GM18873 (cell line): ENCODE results near the gene STPG4.

Experiments used
- ATAC-seq: cut with Tn5 transposase; IDR thresholded peaks from one replicate; pipeline ENCODE4 v1.9.1; 2021; ENCODE audit warnings: mild to moderate bottlenecking, moderate library complexity, moderate number of reproducible peaks; ENCODE audit not compliant: unreplicated experiment, low FRiP score

The STPG4 gene

DNA sequence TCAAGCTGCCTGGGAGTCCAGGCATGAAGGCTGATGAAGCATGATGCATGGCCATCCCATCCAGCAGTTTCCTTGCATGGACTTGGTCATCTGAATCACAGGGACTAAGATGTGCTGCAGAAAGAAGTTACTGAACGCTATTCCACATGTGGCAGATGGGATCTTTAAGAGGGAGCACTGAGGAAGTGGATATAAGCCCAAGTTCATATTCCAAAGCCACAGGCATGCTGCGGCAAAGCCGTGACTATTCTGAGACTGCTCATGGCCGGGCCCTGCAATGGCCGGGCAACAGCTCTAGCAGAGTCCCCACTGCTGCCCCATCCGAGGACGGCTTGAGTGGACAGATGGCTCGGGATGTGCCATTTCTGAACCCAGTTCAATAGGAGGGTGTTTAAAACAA, 61.5 kb downstream of the STPG4 start:
- no peak for ATAC-seq

DNA sequence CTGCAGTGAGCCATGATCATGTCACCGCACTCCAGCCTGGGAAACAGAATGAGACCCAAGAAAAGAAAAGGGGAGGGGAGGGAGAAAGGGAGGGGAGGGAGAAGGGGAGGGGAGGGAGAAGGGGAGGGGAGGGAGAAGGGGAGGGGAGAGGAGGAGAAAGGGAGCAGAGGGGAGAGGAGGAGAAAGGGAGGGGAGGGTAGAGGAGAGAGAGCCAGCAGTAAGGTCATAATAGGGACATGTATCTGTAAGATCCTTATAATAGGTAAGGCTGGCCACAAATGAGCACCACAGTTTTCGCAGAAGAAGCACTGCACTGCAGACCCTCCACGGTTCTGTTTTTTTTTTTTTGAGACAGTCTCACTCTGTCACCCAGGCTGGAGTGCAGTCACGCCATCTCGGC, 62.6 kb downstream of the STPG4 start:
- no peak for ATAC-seq

- no peak for ATAC-seq
Measured at GRCh38 chr2:47091118-47091517, 64.0 kb downstream of the STPG4 start.

- no peak for ATAC-seq
Measured at GRCh38 chr2:47089083-47089464, 66.0 kb downstream of the STPG4 start.

DNA sequence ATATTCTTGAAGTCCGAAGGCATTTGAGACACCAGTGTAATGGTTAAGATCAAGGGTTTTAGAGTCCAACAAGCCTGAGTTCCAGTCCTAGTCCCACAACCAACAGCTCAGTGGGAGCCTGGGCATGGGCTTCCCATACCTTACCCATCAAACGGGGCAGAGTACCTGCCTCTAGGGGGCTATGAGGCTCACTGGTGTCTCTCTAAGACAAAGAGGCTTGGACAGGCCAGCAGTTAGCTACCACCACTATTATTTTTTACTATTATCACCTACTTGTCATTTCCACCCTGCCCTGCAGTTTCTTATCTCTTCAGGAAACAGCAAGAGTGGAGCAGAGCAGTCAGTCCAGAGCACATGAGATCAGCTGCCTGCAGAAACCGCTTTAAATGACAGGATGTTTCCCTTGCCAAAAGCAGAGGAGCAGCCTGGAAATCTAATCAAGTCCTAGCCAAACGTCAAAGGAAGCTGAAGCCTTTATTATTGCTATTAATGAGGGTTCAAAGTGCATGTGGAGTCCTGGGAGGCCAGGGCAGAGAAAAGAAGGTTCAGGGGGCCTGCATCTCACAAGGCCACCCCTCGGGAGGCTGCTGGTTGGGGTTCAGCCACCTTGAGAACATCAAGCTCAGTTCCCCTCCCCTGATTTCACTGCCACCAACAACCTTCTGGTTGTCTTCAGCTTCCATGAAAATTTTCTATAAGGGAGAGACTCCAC, 66.6 kb downstream of the STPG4 start:
- no peak for ATAC-seq

DNA sequence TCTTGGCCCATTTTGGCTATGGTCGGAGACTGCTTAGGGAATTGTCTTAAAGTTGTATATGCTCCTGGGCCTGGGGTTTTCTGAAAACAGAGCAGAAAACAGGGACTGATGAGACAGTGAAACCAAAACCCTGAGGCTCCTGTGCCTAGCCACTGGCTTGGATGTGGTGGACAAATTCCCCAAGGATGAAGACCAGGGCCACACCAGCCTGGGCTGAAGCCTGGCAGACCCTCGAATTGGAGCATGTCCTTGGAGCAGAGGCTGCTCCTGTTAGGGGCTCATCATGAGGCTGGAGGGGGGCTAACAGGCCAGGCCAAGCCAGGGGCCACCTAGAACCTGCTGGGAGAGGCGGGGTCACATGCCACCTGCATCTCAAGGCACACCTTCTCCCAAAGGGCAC, 68.1 kb downstream of the STPG4 start:
- no peak for ATAC-seq

- ATAC-seq = no peak
Measured at GRCh38 chr2:47086571-47086970, 68.5 kb downstream of the STPG4 start.

- ATAC-seq = no peak
Measured at GRCh38 chr2:47086054-47086471, 69.0 kb downstream of the STPG4 start.

GRCh38 chr2:47083886-47084687, 71.0 kb downstream of the STPG4 start:
- ATAC-seq = no peak

DNA sequence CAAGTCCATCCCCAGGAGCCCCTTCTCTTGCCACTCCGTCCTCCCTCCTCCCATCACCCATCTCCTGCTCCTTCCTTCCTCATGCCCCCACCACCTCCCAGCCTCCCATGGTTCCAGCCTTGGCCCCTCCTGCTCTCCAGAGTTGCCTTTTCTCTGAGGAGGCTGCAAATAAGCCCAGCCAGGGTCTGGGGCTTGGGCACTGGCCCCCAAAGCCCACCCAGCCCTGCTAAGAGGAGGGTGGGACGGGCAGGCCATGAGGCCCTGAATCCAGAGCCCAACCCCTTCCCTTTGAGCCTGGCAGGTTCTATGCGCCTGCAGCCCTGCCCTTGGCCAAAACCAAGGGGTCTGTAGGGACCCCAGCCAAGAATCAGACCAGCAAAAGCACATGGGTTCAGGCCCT, 71.6 kb downstream of the STPG4 start:
- no peak for ATAC-seq

- no peak for ATAC-seq
Measured at GRCh38 chr2:47083005-47083404, 72.1 kb downstream of the STPG4 start.

DNA sequence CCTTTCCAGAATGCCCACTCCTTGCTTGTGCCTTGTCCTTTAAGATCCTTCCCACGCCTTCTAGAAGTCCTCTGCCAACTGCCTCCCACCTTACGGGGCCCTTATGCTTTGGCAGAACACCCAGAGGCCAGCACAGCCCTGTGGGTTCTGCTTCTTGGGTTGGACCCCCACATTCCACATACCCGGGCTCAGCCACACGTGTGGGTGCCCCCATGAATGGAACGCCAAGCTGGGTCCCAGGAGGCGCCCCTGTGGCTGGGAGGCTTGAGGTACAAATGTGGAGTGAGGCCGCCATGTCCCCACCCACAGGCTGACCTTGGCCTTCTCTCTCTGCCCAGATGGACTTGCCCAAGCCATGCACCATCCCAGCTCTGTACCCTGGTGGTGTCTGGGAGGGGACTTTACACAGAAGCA, 74.2 kb downstream of the STPG4 start:
- ATAC-seq = no peak

GRCh38 chr2:47079515-47080412, 75.3 kb downstream of the STPG4 start:
- no peak for ATAC-seq

- no peak for ATAC-seq
Measured at GRCh38 chr2:47078541-47079482, 76.3 kb downstream of the STPG4 start.

GRCh38 chr2:47077442-47078117, 77.5 kb downstream of the STPG4 start:
- no peak for ATAC-seq

GRCh38 chr2:47076586-47077441, 78.3 kb downstream of the STPG4 start:
- ATAC-seq = no peak

GRCh38 chr2:47076126-47076506, 79.0 kb downstream of the STPG4 start:
- ATAC-seq = no peak

- no peak for ATAC-seq
Measured at GRCh38 chr2:47075361-47076125, 79.6 kb downstream of the STPG4 start.
